T-helper 17 cell (primary cell): ENCODE measurements around the gene PGA3. TPM values are rescaled to one million over a fixed set of nuclear protein-coding genes. Genes with fewer than 3 reads are reported as not detected.
"Not testable (repeated sequence)": the region's sequence is repeated elsewhere in the genome, so short reads cannot be mapped to it uniquely, and the experiment has no call there.

Source experiments
- ATAC-seq: fragments of 150-1000 bp; cut with Tn5 transposase; 2 replicates; pipeline ENCODE4 v1.10.0; 2021; ENCODE audit warnings: mild to moderate bottlenecking, moderate library complexity
- DNase-seq, 3 donors: peaks; one replicate each; pipeline versions ENCODE4 v3.0.0 to v3.0.0-alpha.2; 2020 to 2021
- H3K9me3 ChIP-seq: one replicate; pipeline ENCODE4 v1.7.0; 2013; ENCODE audit warnings: low read length, mild to moderate bottlenecking; ENCODE audit not compliant: control insufficient read depth, poor library complexity, severe bottlenecking
- H3K27ac Mint-ChIP-seq: one replicate; pipeline ENCODE4 v1.8.0; 2022; ENCODE audit warnings: mild to moderate bottlenecking, moderate library complexity, mixed read lengths
- H3K27me3 Mint-ChIP-seq: one replicate; pipeline ENCODE4 v1.8.0; 2022; ENCODE audit warnings: mixed read lengths
- H3K36me3 Mint-ChIP-seq: one replicate; pipeline ENCODE4 v1.8.0; 2022; ENCODE audit warnings: low read depth, mixed read lengths
- H3K4me1 Mint-ChIP-seq: one replicate; pipeline ENCODE4 v1.8.0; 2022; ENCODE audit warnings: mild to moderate bottlenecking, mixed read lengths
- H3K4me3 Mint-ChIP-seq: one replicate; pipeline ENCODE4 v1.8.0; 2022; ENCODE audit warnings: mild to moderate bottlenecking, moderate library complexity, mixed read lengths
- total RNA-seq, 4 donors: library from RNA in 2 of 4; stranded (reverse) in 2 of 4; gene quantifications; one replicate each; pipeline ENCODE4 v1.2.3 and lab custom pipeline; 2022 to 2026

PGA3 gene
- total RNA-seq, 2 donors from 2014 or later, result not detected

GRCh38 chr11:61203873-61204272 lies 558 bp downstream of the PGA3 start:
- not testable (repeated sequence) for H3K9me3 ChIP-seq, H3K4me1 Mint-ChIP-seq, DNase-seq, H3K4me3 Mint-ChIP-seq, ATAC-seq, H3K36me3 Mint-ChIP-seq, H3K27ac Mint-ChIP-seq
- H3K27me3 Mint-ChIP-seq, result peaks cover 41% of the 10 kb centered on the region

- not testable (repeated sequence) for H3K27ac Mint-ChIP-seq, H3K9me3 ChIP-seq, H3K4me3 Mint-ChIP-seq, ATAC-seq, DNase-seq, H3K4me1 Mint-ChIP-seq, H3K36me3 Mint-ChIP-seq
- H3K27me3 Mint-ChIP-seq, result peaks cover 41% of the 10 kb centered on the region
These were observed 1.3 kb downstream of the PGA3 start for GRCh38 chr11:61204502-61205059.

- not testable (repeated sequence) for ATAC-seq, H3K4me3 Mint-ChIP-seq, H3K4me1 Mint-ChIP-seq, H3K9me3 ChIP-seq, H3K36me3 Mint-ChIP-seq, DNase-seq, H3K27ac Mint-ChIP-seq
- peaks cover 23% of the 10 kb centered on the region for H3K27me3 Mint-ChIP-seq
These were observed 4.5 kb downstream of the PGA3 start for GRCh38 chr11:61207636-61208310.

GRCh38 chr11:61210629-61211028 lies 7.3 kb downstream of the PGA3 start:
- DNase-seq, H3K27me3 Mint-ChIP-seq, H3K9me3 ChIP-seq, ATAC-seq, H3K27ac Mint-ChIP-seq, H3K36me3 Mint-ChIP-seq, H3K4me3 Mint-ChIP-seq, H3K4me1 Mint-ChIP-seq: not testable (repeated sequence)

- not testable (repeated sequence) for ATAC-seq, DNase-seq, H3K4me3 Mint-ChIP-seq, H3K27ac Mint-ChIP-seq, H3K27me3 Mint-ChIP-seq, H3K36me3 Mint-ChIP-seq, H3K9me3 ChIP-seq, H3K4me1 Mint-ChIP-seq
These were observed 8.1 kb downstream of the PGA3 start for GRCh38 chr11:61211327-61211952.

GRCh38 chr11:61212202-61212601 lies 8.9 kb downstream of the PGA3 start:
- not testable (repeated sequence) for H3K27ac Mint-ChIP-seq, DNase-seq, ATAC-seq, H3K9me3 ChIP-seq, H3K36me3 Mint-ChIP-seq, H3K4me1 Mint-ChIP-seq, H3K4me3 Mint-ChIP-seq, H3K27me3 Mint-ChIP-seq

- not testable (repeated sequence) for H3K9me3 ChIP-seq, H3K27ac Mint-ChIP-seq, DNase-seq, H3K36me3 Mint-ChIP-seq, H3K27me3 Mint-ChIP-seq, H3K4me1 Mint-ChIP-seq, H3K4me3 Mint-ChIP-seq, ATAC-seq
These were observed 10.5 kb downstream of the PGA3 start for GRCh38 chr11:61213711-61214324.

- H3K4me3 Mint-ChIP-seq, H3K9me3 ChIP-seq, H3K27ac Mint-ChIP-seq, ATAC-seq, DNase-seq, H3K36me3 Mint-ChIP-seq, H3K4me1 Mint-ChIP-seq, H3K27me3 Mint-ChIP-seq: not testable (repeated sequence)
These were observed 15.0 kb downstream of the PGA3 start for GRCh38 chr11:61218306-61218705.

GRCh38 chr11:61219016-61219415 lies 15.7 kb downstream of the PGA3 start:
- H3K27ac Mint-ChIP-seq, DNase-seq, H3K9me3 ChIP-seq, H3K4me1 Mint-ChIP-seq, H3K36me3 Mint-ChIP-seq, H3K4me3 Mint-ChIP-seq, H3K27me3 Mint-ChIP-seq, ATAC-seq: not testable (repeated sequence)

- H3K27ac Mint-ChIP-seq, H3K36me3 Mint-ChIP-seq, ATAC-seq, H3K4me3 Mint-ChIP-seq, H3K4me1 Mint-ChIP-seq, H3K9me3 ChIP-seq, DNase-seq, H3K27me3 Mint-ChIP-seq: not testable (repeated sequence)
These were observed 18.7 kb downstream of the PGA3 start, which contains the start of gene PGA4 for GRCh38 chr11:61222047-61222446. Gene PGA4 (plus strand): TSS chr11:61222347. CDS start chr11:61222401, 54 bp downstream.

- H3K27ac Mint-ChIP-seq, result not testable (repeated sequence)
These were observed 19.4 kb downstream of the PGA3 start for GRCh38 chr11:61222692-61223091.

GRCh38 chr11:61226457-61227137 lies 23.3 kb downstream of the PGA3 start:
- H3K9me3 ChIP-seq, H3K36me3 Mint-ChIP-seq, H3K27ac Mint-ChIP-seq, H3K27me3 Mint-ChIP-seq, ATAC-seq, H3K4me3 Mint-ChIP-seq, H3K4me1 Mint-ChIP-seq, DNase-seq: not testable (repeated sequence)

More at GRCh38 chr11:61222692-61223091, 19.4 kb downstream of the PGA3 start:
- H3K4me1 Mint-ChIP-seq, ATAC-seq, H3K36me3 Mint-ChIP-seq, H3K4me3 Mint-ChIP-seq, H3K9me3 ChIP-seq, DNase-seq, H3K27me3 Mint-ChIP-seq: not testable (repeated sequence)

GRCh38 chr11:61229458-61229857 lies 26.1 kb downstream of the PGA3 start:
- H3K4me3 Mint-ChIP-seq, H3K36me3 Mint-ChIP-seq, ATAC-seq, H3K27ac Mint-ChIP-seq, H3K4me1 Mint-ChIP-seq, DNase-seq, H3K9me3 ChIP-seq, H3K27me3 Mint-ChIP-seq: not testable (repeated sequence)
